ENCODE data around the gene SOCS3.

The SOCS3 gene

DNA sequence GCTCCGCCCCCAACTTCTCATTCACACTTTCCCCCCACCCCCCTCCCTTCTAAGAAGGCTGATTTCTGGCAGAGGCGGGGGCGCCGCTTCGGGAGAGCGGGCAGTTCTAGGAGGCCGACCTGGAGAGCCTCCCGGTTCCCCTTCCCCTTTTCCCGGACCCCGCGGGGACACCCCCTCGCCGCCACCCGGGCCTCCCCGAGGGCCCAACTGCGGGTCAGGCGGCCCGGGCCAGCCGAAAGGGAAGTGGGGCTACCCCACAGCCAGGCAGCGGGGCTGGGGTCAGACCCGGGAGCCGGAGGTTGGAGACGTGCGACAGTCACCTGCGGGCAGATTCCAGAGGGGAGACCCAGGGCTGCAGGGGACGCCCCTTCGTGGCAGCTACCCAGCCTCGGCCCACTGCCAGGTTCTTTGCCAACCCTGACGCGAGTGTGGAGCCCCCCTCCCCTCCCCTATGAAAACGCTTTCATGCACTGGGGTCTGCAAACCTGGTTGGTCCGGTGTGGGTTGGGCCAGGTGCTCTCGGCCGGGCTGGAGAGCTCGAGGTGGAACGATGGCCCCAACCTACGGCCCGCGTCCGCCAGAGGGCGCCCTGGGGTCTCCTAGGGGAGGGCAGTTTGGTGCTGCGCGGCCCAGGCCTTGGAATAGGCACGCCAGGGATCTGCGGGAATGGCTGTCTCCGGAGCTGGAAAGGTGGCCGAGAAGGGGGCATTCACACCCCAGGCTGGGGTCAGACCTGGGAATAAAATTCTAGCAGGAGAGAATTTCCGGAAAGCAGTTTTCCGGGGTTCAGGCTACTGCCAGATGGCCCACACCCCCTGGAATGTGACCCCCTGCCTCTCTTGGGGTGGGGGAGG lies 721 bp upstream of the SOCS3 start:
- H3K4me3 ChIP-seq (ENCODE audit: low read depth, low read length), result peak overlapping the region; percentile 76
- ChIA-PET CTCF (interaction anchor here (0.5 to 9.1 kb wide), 43 partner anchors 12 to 1022 kb away, joined by 3 to 137 read pairs (median 5); partner anchors contain the start of gene PGS1), POLR2A (interaction anchor here (0.6 to 1.7 kb wide), 14 partner anchors 10 to 173 kb away, joined by 3 to 12 read pairs (median 5); partner anchors contain the start of genes AFMID and TK1)
- peak overlapping the region; percentile 67; the same call in 1 of the 2 replicates for H3K27ac ChIP-seq (ENCODE audit: extremely low read depth, low read depth, low read length)
- peaks cover 7% of the 10 kb centered on the region for H3K4me1 ChIP-seq (ENCODE audit: control insufficient read depth, insufficient read depth, low read length)
- peaks cover 0 to 18% of the 10 kb centered on the region in 2 experiments; a peak in 1 of 3 replicates for H3K36me3 ChIP-seq (ENCODE audit: control insufficient read depth in 2 of 2, insufficient read depth in 1 of 2, low read length in 2 of 2)
- H3K9me3 ChIP-seq (ENCODE audit: control insufficient read depth, insufficient read depth, low read depth, low read length), result no peaks in the 10 kb centered on the region
- TF ChIP-seq, protein P1, sequence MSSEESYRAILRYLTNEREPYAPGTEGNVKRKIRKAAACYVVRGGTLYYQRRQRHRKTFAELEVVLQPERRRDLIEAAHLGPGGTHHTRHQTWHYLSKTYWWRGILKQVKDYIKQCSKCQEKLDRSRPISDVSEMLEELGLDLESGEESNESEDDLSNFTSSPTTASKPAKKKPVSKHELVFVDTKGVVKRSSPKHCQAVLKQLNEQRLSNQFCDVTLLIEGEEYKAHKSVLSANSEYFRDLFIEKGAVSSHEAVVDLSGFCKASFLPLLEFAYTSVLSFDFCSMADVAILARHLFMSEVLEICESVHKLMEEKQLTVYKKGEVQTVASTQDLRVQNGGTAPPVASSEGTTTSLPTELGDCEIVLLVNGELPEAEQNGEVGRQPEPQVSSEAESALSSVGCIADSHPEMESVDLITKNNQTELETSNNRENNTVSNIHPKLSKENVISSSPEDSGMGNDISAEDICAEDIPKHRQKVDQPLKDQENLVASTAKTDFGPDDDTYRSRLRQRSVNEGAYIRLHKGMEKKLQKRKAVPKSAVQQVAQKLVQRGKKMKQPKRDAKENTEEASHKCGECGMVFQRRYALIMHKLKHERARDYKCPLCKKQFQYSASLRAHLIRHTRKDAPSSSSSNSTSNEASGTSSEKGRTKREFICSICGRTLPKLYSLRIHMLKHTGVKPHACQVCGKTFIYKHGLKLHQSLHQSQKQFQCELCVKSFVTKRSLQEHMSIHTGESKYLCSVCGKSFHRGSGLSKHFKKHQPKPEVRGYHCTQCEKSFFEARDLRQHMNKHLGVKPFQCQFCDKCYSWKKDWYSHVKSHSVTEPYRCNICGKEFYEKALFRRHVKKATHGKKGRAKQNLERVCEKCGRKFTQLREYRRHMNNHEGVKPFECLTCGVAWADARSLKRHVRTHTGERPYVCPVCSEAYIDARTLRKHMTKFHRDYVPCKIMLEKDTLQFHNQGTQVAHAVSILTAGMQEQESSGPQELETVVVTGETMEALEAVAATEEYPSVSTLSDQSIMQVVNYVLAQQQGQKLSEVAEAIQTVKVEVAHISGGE (tag by site-specific recombination; conservative IDR thresholded peaks at IDR 0.05; ENCODE audit: low read depth), result no peak; the same call in 1 of the 2 replicates
- TF ChIP-seq ZNF302 (tag by site-specific recombination; IDR thresholded peaks at IDR 0.05; ENCODE audit: low read depth), result no peak
- TF ChIP-seq ZNF544 (tag by site-specific recombination; IDR thresholded peaks at IDR 0.05), result no peak
- no peak for TF ChIP-seq ZNF404 (tag by site-specific recombination; IDR thresholded peaks at IDR 0.05)
- TF ChIP-seq ZNF146 (tag by site-specific recombination; IDR thresholded peaks at IDR 0.05), result no peak
- no peak for TF ChIP-seq HOXD13 (CRISPR knock-in tag; IDR thresholded peaks at IDR 0.05; ENCODE audit: borderline replicate concordance)
- no peak for TF ChIP-seq ZNF529 (tag by site-specific recombination; IDR thresholded peaks at IDR 0.05; ENCODE audit: insufficient replicate concordance)
- TF ChIP-seq ZFHX2 (tag by site-specific recombination; conservative IDR thresholded peaks at IDR 0.05), result peak; percentile 30; the same call in 1 of the 2 replicates
- TF ChIP-seq ZNF792 (tag by site-specific recombination; IDR thresholded peaks at IDR 0.05), result no peak
- TF ChIP-seq ZFP41 (tag by site-specific recombination; IDR thresholded peaks at IDR 0.05; ENCODE audit: borderline replicate concordance), result no peak
- 0 out of 2 replicates have a peak, but pooled peaks have one; percentile 12 for TF ChIP-seq KLF9 (tag by site-specific recombination; IDR thresholded peaks at IDR 0.05; ENCODE audit: low read depth)
- peak; percentile 97 for TF ChIP-seq ZNF2 (tag by site-specific recombination; IDR thresholded peaks at IDR 0.05)
- TF ChIP-seq ZNF791 (tag by site-specific recombination; IDR thresholded peaks at IDR 0.05), result no peak
- TF ChIP-seq ZNF654 (tag by site-specific recombination; IDR thresholded peaks at IDR 0.05; ENCODE audit: low read depth), result peak; percentile 46
- TF ChIP-seq, protein P2, sequence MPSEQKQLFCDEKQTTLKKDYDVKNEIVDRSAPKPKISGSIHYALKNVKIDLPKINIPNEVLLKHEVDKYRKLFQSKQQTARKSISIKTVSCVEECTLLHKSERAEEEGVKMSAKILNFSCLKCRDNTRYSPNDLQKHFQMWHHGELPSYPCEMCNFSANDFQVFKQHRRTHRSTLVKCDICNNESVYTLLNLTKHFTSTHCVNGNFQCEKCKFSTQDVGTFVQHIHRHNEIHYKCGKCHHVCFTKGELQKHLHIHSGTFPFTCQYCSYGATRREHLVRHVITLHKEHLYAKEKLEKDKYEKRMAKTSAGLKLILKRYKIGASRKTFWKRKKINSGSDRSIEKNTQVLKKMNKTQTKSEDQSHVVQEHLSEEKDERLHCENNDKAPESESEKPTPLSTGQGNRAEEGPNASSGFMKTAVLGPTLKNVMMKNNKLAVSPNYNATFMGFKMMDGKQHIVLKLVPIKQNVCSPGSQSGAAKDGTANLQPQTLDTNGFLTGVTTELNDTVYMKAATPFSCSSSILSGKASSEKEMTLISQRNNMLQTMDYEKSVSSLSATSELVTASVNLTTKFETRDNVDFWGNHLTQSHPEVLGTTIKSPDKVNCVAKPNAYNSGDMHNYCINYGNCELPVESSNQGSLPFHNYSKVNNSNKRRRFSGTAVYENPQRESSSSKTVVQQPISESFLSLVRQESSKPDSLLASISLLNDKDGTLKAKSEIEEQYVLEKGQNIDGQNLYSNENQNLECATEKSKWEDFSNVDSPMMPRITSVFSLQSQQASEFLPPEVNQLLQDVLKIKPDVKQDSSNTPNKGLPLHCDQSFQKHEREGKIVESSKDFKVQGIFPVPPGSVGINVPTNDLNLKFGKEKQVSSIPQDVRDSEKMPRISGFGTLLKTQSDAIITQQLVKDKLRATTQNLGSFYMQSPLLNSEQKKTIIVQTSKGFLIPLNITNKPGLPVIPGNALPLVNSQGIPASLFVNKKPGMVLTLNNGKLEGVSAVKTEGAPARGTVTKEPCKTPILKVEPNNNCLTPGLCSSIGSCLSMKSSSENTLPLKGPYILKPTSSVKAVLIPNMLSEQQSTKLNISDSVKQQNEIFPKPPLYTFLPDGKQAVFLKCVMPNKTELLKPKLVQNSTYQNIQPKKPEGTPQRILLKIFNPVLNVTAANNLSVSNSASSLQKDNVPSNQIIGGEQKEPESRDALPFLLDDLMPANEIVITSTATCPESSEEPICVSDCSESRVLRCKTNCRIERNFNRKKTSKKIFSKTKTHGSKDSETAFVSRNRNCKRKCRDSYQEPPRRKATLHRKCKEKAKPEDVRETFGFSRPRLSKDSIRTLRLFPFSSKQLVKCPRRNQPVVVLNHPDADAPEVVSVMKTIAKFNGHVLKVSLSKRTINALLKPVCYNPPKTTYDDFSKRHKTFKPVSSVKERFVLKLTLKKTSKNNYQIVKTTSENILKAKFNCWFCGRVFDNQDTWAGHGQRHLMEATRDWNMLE (tag by site-specific recombination; conservative IDR thresholded peaks at IDR 0.05; ENCODE audit: low read depth), result no peak
- TF ChIP-seq ZNF510 (tag by site-specific recombination; IDR thresholded peaks at IDR 0.05; ENCODE audit: insufficient replicate concordance), result no peak
- TF ChIP-seq EGR2 (tag by site-specific recombination; IDR thresholded peaks at IDR 0.05; ENCODE audit: low read depth), result no peak
- TF ChIP-seq HOXC10 (CRISPR knock-in tag; IDR thresholded peaks at IDR 0.05), result no peak
- peak; percentile 74 for TF ChIP-seq ZSCAN30 (tag by site-specific recombination; IDR thresholded peaks at IDR 0.05)
- TF ChIP-seq, protein P3, sequence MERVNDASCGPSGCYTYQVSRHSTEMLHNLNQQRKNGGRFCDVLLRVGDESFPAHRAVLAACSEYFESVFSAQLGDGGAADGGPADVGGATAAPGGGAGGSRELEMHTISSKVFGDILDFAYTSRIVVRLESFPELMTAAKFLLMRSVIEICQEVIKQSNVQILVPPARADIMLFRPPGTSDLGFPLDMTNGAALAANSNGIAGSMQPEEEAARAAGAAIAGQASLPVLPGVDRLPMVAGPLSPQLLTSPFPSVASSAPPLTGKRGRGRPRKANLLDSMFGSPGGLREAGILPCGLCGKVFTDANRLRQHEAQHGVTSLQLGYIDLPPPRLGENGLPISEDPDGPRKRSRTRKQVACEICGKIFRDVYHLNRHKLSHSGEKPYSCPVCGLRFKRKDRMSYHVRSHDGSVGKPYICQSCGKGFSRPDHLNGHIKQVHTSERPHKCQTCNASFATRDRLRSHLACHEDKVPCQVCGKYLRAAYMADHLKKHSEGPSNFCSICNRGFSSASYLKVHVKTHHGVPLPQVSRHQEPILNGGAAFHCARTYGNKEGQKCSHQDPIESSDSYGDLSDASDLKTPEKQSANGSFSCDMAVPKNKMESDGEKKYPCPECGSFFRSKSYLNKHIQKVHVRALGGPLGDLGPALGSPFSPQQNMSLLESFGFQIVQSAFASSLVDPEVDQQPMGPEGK (tag by site-specific recombination; IDR thresholded peaks at IDR 0.05), result peak; percentile 85; the same call in 1 of the 2 replicates
- no peak for TF ChIP-seq ZNF280C (tag by site-specific recombination; IDR thresholded peaks at IDR 0.05)
- peak; percentile 50 for TF ChIP-seq GLIS1 (tag by site-specific recombination; IDR thresholded peaks at IDR 0.05)
- TF ChIP-seq ZNF184 (tag by site-specific recombination; IDR thresholded peaks at IDR 0.05), result no peak
- TF ChIP-seq SP2 (tag by site-specific recombination; IDR thresholded peaks at IDR 0.05), result no peak
